Activated T-cell treated with anti-CD3 and anti-CD28 coated beads for 4 hours (primary cell): Measurements from ENCODE around the gene EXTL1.
"Not testable (repeated sequence)": the region's sequence is repeated elsewhere in the genome, so short reads cannot be mapped to it uniquely, and the experiment has no call there.

Source experiments
- DNase-seq: peaks from one replicate; pipeline ENCODE4 v3.0.0-alpha.2; 2020

Gene EXTL1

GRCh38 chr1:26021647-26022403 is at the start of gene EXTL1:
TSS of gene EXTL1 (plus strand) at chr1:26021775. CDS start at chr1:26022647, 872 bp downstream.
- DNase-seq: no peak

GRCh38 chr1:25971811-25972180 is 49.8 kb upstream of the EXTL1 start:
- no peak for DNase-seq

GRCh38 chr1:25973610-25974321 is 47.8 kb upstream of the EXTL1 start:
- no peak for DNase-seq

GRCh38 chr1:25977801-25978200 is 43.8 kb upstream of the EXTL1 start:
- no peak for DNase-seq

GRCh38 chr1:25978403-25978802 is 43.2 kb upstream of the EXTL1 start:
- DNase-seq: no peak

- no peak for DNase-seq
Observed at GRCh38 chr1:25979210-25979609, 42.4 kb upstream of the EXTL1 start.

- DNase-seq: no peak
Observed at GRCh38 chr1:25985171-25985570, 36.4 kb upstream of the EXTL1 start.

GRCh38 chr1:25985670-25986069 is 35.9 kb upstream of the EXTL1 start:
- no peak for DNase-seq

GRCh38 chr1:25986773-25987172 is 34.8 kb upstream of the EXTL1 start:
- DNase-seq: not testable (repeated sequence)

GRCh38 chr1:25987951-25988350 is 33.6 kb upstream of the EXTL1 start:
- DNase-seq: no peak

- DNase-seq: no peak
Observed at GRCh38 chr1:25989440-25990234, 31.9 kb upstream of the EXTL1 start.

- DNase-seq: no peak
Observed at GRCh38 chr1:25990251-25990650, 31.3 kb upstream of the EXTL1 start.

- no peak for DNase-seq
Observed at GRCh38 chr1:25990702-25991395, 30.7 kb upstream of the EXTL1 start.

GRCh38 chr1:25991937-25992688 is 29.5 kb upstream of the EXTL1 start:
- no peak for DNase-seq

- DNase-seq: no peak
Observed at GRCh38 chr1:25992689-25993171, 28.8 kb upstream of the EXTL1 start.

GRCh38 chr1:25993197-25993951 is 28.2 kb upstream of the EXTL1 start:
- no peak for DNase-seq

- DNase-seq: no peak
Observed at GRCh38 chr1:25994402-25995150, 27.0 kb upstream of the EXTL1 start.

GRCh38 chr1:25996966-25997827 is 24.4 kb upstream of the EXTL1 start:
- DNase-seq: no peak
